HG02981 (cell line): ENCODE results near the gene ZNF592.

ENCODE experiments used
- ATAC-seq: cut with Tn5 transposase; IDR thresholded peaks from one replicate; pipeline ENCODE4 v1.9.1; 2021; ENCODE audit warnings: mild to moderate bottlenecking, moderate library complexity; ENCODE audit not compliant: unreplicated experiment

Gene ZNF592

GRCh38 chr15:84824260-84825007 lies 76.0 kb downstream of the ZNF592 start:
- ATAC-seq, result no peak

GRCh38 chr15:84826369-84826823 lies 78.0 kb downstream of the ZNF592 start:
- ATAC-seq, result no peak

- no peak for ATAC-seq
These were observed 78.9 kb downstream of the ZNF592 start for GRCh38 chr15:84827246-84827645.

GRCh38 chr15:84828086-84828908 lies 79.9 kb downstream of the ZNF592 start:
- no peak for ATAC-seq

GRCh38 chr15:84829428-84829827 lies 81.0 kb downstream of the ZNF592 start:
- ATAC-seq, result no peak

GRCh38 chr15:84830036-84830435 lies 81.6 kb downstream of the ZNF592 start:
- no peak for ATAC-seq

- ATAC-seq, result no peak
These were observed 82.6 kb downstream of the ZNF592 start for GRCh38 chr15:84831028-84831427.

- ATAC-seq, result no peak
These were observed 83.2 kb downstream of the ZNF592 start for GRCh38 chr15:84831613-84832012.

- ATAC-seq, result no peak
These were observed 84.2 kb downstream of the ZNF592 start for GRCh38 chr15:84832448-84833040.

- ATAC-seq, result no peak
These were observed 85.2 kb downstream of the ZNF592 start for GRCh38 chr15:84833447-84834228.

GRCh38 chr15:84834229-84834955 lies 86.0 kb downstream of the ZNF592 start:
- no peak for ATAC-seq

GRCh38 chr15:84834969-84835368 lies 86.6 kb downstream of the ZNF592 start:
- no peak for ATAC-seq

- no peak for ATAC-seq
These were observed 87.4 kb downstream of the ZNF592 start for GRCh38 chr15:84835661-84836337.

GRCh38 chr15:84836844-84837243 lies 88.5 kb downstream of the ZNF592 start:
- ATAC-seq, result no peak

GRCh38 chr15:84839714-84840113 lies 91.3 kb downstream of the ZNF592 start:
- no peak for ATAC-seq

GRCh38 chr15:84840255-84840654 lies 91.9 kb downstream of the ZNF592 start:
- ATAC-seq, result no peak

GRCh38 chr15:84840741-84841429 lies 92.5 kb downstream of the ZNF592 start:
- no peak for ATAC-seq

GRCh38 chr15:84842781-84843180 lies 94.4 kb downstream of the ZNF592 start:
- ATAC-seq, result no peak

GRCh38 chr15:84844964-84845363 lies 96.6 kb downstream of the ZNF592 start:
- ATAC-seq, result no peak
